H9 (cell line): ENCODE data around the gene OR10H1. TPM values are rescaled to one million over a fixed set of nuclear protein-coding genes. Genes with fewer than 3 reads are reported as not detected.
"Not testable (repeated sequence)": the region's sequence is repeated elsewhere in the genome, so short reads cannot be mapped to it uniquely, and the experiment has no call there.

Experiments used
- DNase-seq: peaks from one replicate; pipeline ENCODE4 v3.0.0-alpha.2; 2017
- H2AFZ ChIP-seq: one replicate; pipeline ENCODE4 v1.6.1; 2013; ENCODE audit warnings: mild to moderate bottlenecking, low read length, control low read depth, moderate library complexity
- H2AK5ac ChIP-seq: 2 replicates; pipeline ENCODE4 v1.6.1; 2013; ENCODE audit warnings: low read length, control low read depth, mixed read lengths; ENCODE audit not compliant: insufficient read length
- H2BK120ac ChIP-seq: one replicate; pipeline ENCODE4 v1.6.1; 2013; ENCODE audit warnings: low read depth, mild to moderate bottlenecking, low read length, control low read depth, inconsistent platforms; ENCODE audit not compliant: poor library complexity, severe bottlenecking
- H2BK12ac ChIP-seq: 2 replicates; pipeline ENCODE4 v1.6.1; 2013; ENCODE audit warnings: low read length, control low read depth, mixed read lengths, low read depth; ENCODE audit not compliant: insufficient read length
- H2BK15ac ChIP-seq: 2 replicates; pipeline ENCODE4 v1.6.1; 2013; ENCODE audit warnings: low read depth, low read length, control low read depth
- H2BK20ac ChIP-seq: one replicate; pipeline ENCODE4 v1.6.1; 2013; ENCODE audit warnings: low read depth, mild to moderate bottlenecking, low read length, control low read depth, inconsistent platforms; ENCODE audit not compliant: poor library complexity, severe bottlenecking
- H2BK5ac ChIP-seq: 2 replicates; pipeline ENCODE4 v1.6.1; 2013; ENCODE audit warnings: low read length, control low read depth, mixed read lengths; ENCODE audit not compliant: insufficient read length
- H3K14ac ChIP-seq: 2 replicates; pipeline ENCODE4 v1.6.1; 2013; ENCODE audit warnings: low read length, control low read depth; ENCODE audit not compliant: insufficient read depth
- H3K18ac ChIP-seq: 2 replicates; pipeline ENCODE4 v1.6.1; 2013; ENCODE audit warnings: low read depth, mild to moderate bottlenecking, mixed read lengths, low read length, control low read depth; ENCODE audit not compliant: insufficient read length
- H3K23ac ChIP-seq: 2 replicates; pipeline ENCODE4 v1.6.1; 2013; ENCODE audit warnings: low read length, control low read depth, mixed read lengths, low read depth; ENCODE audit not compliant: insufficient read length
- H3K23me2 ChIP-seq: 2 replicates; pipeline ENCODE4 v1.6.1; 2013; ENCODE audit warnings: low read depth, mild to moderate bottlenecking, mixed read lengths, low read length, control low read depth; ENCODE audit not compliant: insufficient read length, poor library complexity, severe bottlenecking
- H3K27ac ChIP-seq: 2 replicates; pipeline ENCODE4 v1.5.1; 2013; ENCODE audit warnings: low read length, control low read depth, mixed read lengths, low read depth; ENCODE audit not compliant: insufficient read length
- H3K27me3 ChIP-seq: 2 replicates; pipeline ENCODE4 v1.6.1; 2013; ENCODE audit warnings: low read length, control low read depth, inconsistent platforms; ENCODE audit not compliant: insufficient read depth
- H3K4ac ChIP-seq: 2 replicates; pipeline ENCODE4 v1.6.1; 2013; ENCODE audit warnings: low read depth, mild to moderate bottlenecking, control low read depth, inconsistent platforms, low read length, moderate library complexity
- H3K4me1 ChIP-seq: 2 replicates; pipeline ENCODE4 v1.6.1; 2013; ENCODE audit warnings: low read length, control low read depth, inconsistent platforms; ENCODE audit not compliant: insufficient read depth
- H3K4me2 ChIP-seq: 2 replicates; pipeline ENCODE4 v1.6.1; 2013; ENCODE audit warnings: low read length, control low read depth, mixed read lengths; ENCODE audit not compliant: insufficient read length, insufficient read depth
- H3K56ac ChIP-seq: 2 replicates; pipeline ENCODE4 v1.6.1; 2013; ENCODE audit warnings: low read depth, mild to moderate bottlenecking, mixed read lengths, low read length, control low read depth; ENCODE audit not compliant: insufficient read length
- H3K79me1 ChIP-seq: 2 replicates; pipeline ENCODE4 v1.6.1; 2013; ENCODE audit warnings: low read depth, mild to moderate bottlenecking, moderate library complexity, low read length, control low read depth, inconsistent platforms; ENCODE audit not compliant: insufficient read depth, poor library complexity, severe bottlenecking
- H3K79me2 ChIP-seq: 2 replicates; pipeline ENCODE4 v1.6.1; 2013; ENCODE audit warnings: low read length, control low read depth, inconsistent platforms; ENCODE audit not compliant: insufficient read depth
- H3K9ac ChIP-seq: 2 replicates; pipeline ENCODE4 v1.6.1; 2013; ENCODE audit warnings: low read length, control low read depth, mixed read lengths; ENCODE audit not compliant: insufficient read length; ENCODE audit errors: extremely low read depth
- H3K9me3 ChIP-seq: one replicate; pipeline ENCODE4 v1.6.1; 2013; ENCODE audit warnings: low read depth, low read length, inconsistent platforms; ENCODE audit not compliant: control insufficient read depth
- H3T11ph ChIP-seq: one replicate; pipeline ENCODE4 v1.6.1; 2013; ENCODE audit warnings: mild to moderate bottlenecking, low read length, control low read depth, inconsistent platforms
- H4K20me1 ChIP-seq: one replicate; pipeline ENCODE4 v1.6.1; 2013; ENCODE audit not compliant: control insufficient read depth, insufficient read length, insufficient read depth
- H4K5ac ChIP-seq: 2 replicates; pipeline ENCODE4 v1.6.1; 2013; ENCODE audit warnings: low read depth, mild to moderate bottlenecking, mixed read lengths, low read length, control low read depth; ENCODE audit not compliant: insufficient read length
- H4K8ac ChIP-seq: replicated peaks from 2 replicates; pipeline ENCODE4 v1.6.1; 2013; ENCODE audit warnings: low read length, control low read depth, mixed read lengths, low read depth; ENCODE audit not compliant: insufficient read length
- H4K91ac ChIP-seq: 2 replicates; pipeline ENCODE4 v1.6.1; 2013; ENCODE audit warnings: low read depth, mild to moderate bottlenecking, moderate library complexity, mixed read lengths, low read length, control low read depth; ENCODE audit not compliant: insufficient read length
- H3K27ac Mint-ChIP-seq, 3 experiments: 2 replicates in 2 of 3; 3 replicates in 1 of 3; pipeline ENCODE4 v1.8.0; 2020 to 2021; ENCODE audit warnings: mixed read lengths in 3 of 3, mild to moderate bottlenecking in 1 of 3, moderate library complexity in 1 of 3
- H3K27me3 Mint-ChIP-seq: 2 replicates; pipeline ENCODE4 v1.8.0; 2021; ENCODE audit warnings: low read depth, mild to moderate bottlenecking, moderate library complexity, mixed read lengths
- H3K36me3 Mint-ChIP-seq, 3 experiments: 2 replicates in 2 of 3; 3 replicates in 1 of 3; pipeline ENCODE4 v1.8.0; 2020 to 2021; ENCODE audit warnings: low read depth in 3 of 3, mixed read lengths in 3 of 3; ENCODE audit not compliant: insufficient read depth in 1 of 3
- H3K4me1 Mint-ChIP-seq, 2 experiments: 2 replicates each; pipeline ENCODE4 v1.8.0; 2020; ENCODE audit warnings: mixed read lengths in 2 of 2
- H3K4me3 Mint-ChIP-seq, 2 experiments: 2 replicates in 1 of 2; 3 replicates in 1 of 2; pipeline ENCODE4 v1.8.0; 2020 to 2021; ENCODE audit warnings: mild to moderate bottlenecking in 2 of 2, mixed read lengths in 2 of 2, moderate library complexity in 1 of 2
- H3K9me3 Mint-ChIP-seq, 2 experiments: 2 replicates in 1 of 2; 3 replicates in 1 of 2; pipeline ENCODE4 v1.8.0; 2020; ENCODE audit warnings: mild to moderate bottlenecking in 2 of 2, mixed read lengths in 2 of 2, moderate library complexity in 1 of 2
- CTCF ChIP-seq: fragments of 200-600 bp; sonication (generic); conservative IDR thresholded peaks from 3 replicates; pipeline ENCODE4 v1.8.0; 2021; ENCODE audit warnings: antibody characterized with exemption, mild to moderate bottlenecking
- WGBS: extraction: QIAGEN DNeasy Blood & Tissue Kit; methylation state at CpG from one replicate; pipeline ENCODE4 v1.1.7; 2013; ENCODE audit warnings: missing lambda C conversion rate, low lambda C conversion rate, mixed read lengths; ENCODE audit not compliant: insufficient read length; ENCODE audit errors: extremely low coverage; 5-methylcytosine and 5-hydroxymethylcytosine counted together
- total RNA-seq: library from RNA; stranded (reverse); gene quantifications from 2 replicates; pipeline ENCODE4 v1.2.1, GENCODE V29; 2021

The OR10H1 gene
- total RNA-seq, 1 experiment from 2014 or later: not detected

- no peak for TF ChIP-seq CTCF
- Histone ChIP-seq H3K79me1 (no peaks in the 10 kb centered on the region), H3K18ac (no peak overlapping the region), H3K23me2 (no peaks in the 10 kb centered on the region), H3K14ac (no peak overlapping the region), H3K9me3 (peaks cover 92% of the 10 kb centered on the region), H3K27me3 (no peaks in the 10 kb centered on the region), H3K27ac (no peak overlapping the region), H3K9ac (no peak overlapping the region), H2BK120ac (no peak overlapping the region), H2BK12ac (no peak overlapping the region), H3K23ac (no peak overlapping the region), H4K8ac (no peak overlapping the region), H3K79me2 (no peaks in the 10 kb centered on the region), H4K91ac (no peak overlapping the region), H3K56ac (no peak overlapping the region), H3K4ac (no peak overlapping the region), H3K4me2 (no peak overlapping the region), H4K20me1 (no peaks in the 10 kb centered on the region), H3T11ph (no peak overlapping the region), H4K5ac (no peak overlapping the region), H3K4me1 (no peaks in the 10 kb centered on the region), H2AFZ (no peak overlapping the region), H2BK15ac (no peak overlapping the region), H2BK20ac (no peak overlapping the region), H2AK5ac (no peak overlapping the region), H2BK5ac (no peak overlapping the region)
- Mint-ChIP-seq H3K4me3 (no peak overlapping the region), H3K27me3 (peaks cover 2% of the 10 kb centered on the region), H3K27ac (no peak overlapping the region), H3K9me3 (peaks cover 88 to 95% of the 10 kb centered on the region in 2 experiments), H3K4me1 (no peaks in the 10 kb centered on the region), H3K36me3 (peaks cover 9 to 51% (median 15%) of the 10 kb centered on the region in 3 experiments; a peak in 6 of 7 replicates)
- no peak for DNase-seq
- WGBS: no CpG with 5 or more reads among the region's 2 CpGs
Observed at GRCh38 chr19:15775249-15775648, 40.2 kb downstream of the OR10H1 start.

- not testable (repeated sequence) for H3K4me1 ChIP-seq, H2BK12ac ChIP-seq, DNase-seq, H3K79me1 ChIP-seq, H3K27me3 Mint-ChIP-seq, H4K20me1 ChIP-seq, H4K91ac ChIP-seq, H3K23me2 ChIP-seq, H4K5ac ChIP-seq, H3K27ac Mint-ChIP-seq, H3K4me1 Mint-ChIP-seq, H3K27me3 ChIP-seq, H3K4ac ChIP-seq, H3K27ac ChIP-seq, H2BK15ac ChIP-seq, H3K4me2 ChIP-seq, H3T11ph ChIP-seq, H2BK5ac ChIP-seq, H2BK20ac ChIP-seq, H3K79me2 ChIP-seq, H2AFZ ChIP-seq, H3K56ac ChIP-seq, H3K4me3 Mint-ChIP-seq, H4K8ac ChIP-seq, H2BK120ac ChIP-seq, H3K18ac ChIP-seq, H2AK5ac ChIP-seq, H3K23ac ChIP-seq, H3K14ac ChIP-seq, H3K9ac ChIP-seq
- no CpG with 5 or more reads among the region's 3 CpGs for WGBS
- H3K9me3 Mint-ChIP-seq: peaks cover 91 to 95% of the 10 kb centered on the region in 2 experiments
- H3K36me3 Mint-ChIP-seq: peaks cover 9 to 57% (median 15%) of the 10 kb centered on the region in 3 experiments; a peak in 6 of 7 replicates
- H3K9me3 ChIP-seq: peaks cover 91% of the 10 kb centered on the region
Observed at GRCh38 chr19:15774159-15774558, 41.3 kb downstream of the OR10H1 start.
